NCI-H1694 treated with DMSO at 0.1 percent for 48 hours (cell line): ENCODE results near the gene LARGE1.

Experiments used
- DNase-seq: peaks from one replicate; lab custom pipeline; 2025; lab: John Stamatoyannopoulos, UW

LARGE1 gene

GRCh38 chr22:33315954-33316353 lies 604.3 kb downstream of the LARGE1 start:
- no peak for DNase-seq

- DNase-seq, result no peak
Observed at GRCh38 chr22:33315117-33315516, 605.2 kb downstream of the LARGE1 start.

- DNase-seq, result no peak
Observed at GRCh38 chr22:33314316-33314715, 606.0 kb downstream of the LARGE1 start.

- no peak for DNase-seq
Observed at GRCh38 chr22:33303099-33303498, 617.2 kb downstream of the LARGE1 start.

GRCh38 chr22:33302549-33302948 lies 617.7 kb downstream of the LARGE1 start:
- no peak for DNase-seq

- DNase-seq, result peak; percentile 45
Observed at GRCh38 chr22:33302049-33302545, 618.2 kb downstream of the LARGE1 start.

- no peak for DNase-seq
Observed at GRCh38 chr22:33300165-33300564, 620.1 kb downstream of the LARGE1 start.

- DNase-seq, result no peak
Observed at GRCh38 chr22:33299245-33299956, 620.9 kb downstream of the LARGE1 start.

GRCh38 chr22:33296941-33297340 lies 623.3 kb downstream of the LARGE1 start:
- DNase-seq, result no peak

- DNase-seq, result no peak
Observed at GRCh38 chr22:33288078-33288477, 632.2 kb downstream of the LARGE1 start.

- no peak for DNase-seq
Observed at GRCh38 chr22:33275073-33275443, 645.2 kb downstream of the LARGE1 start.

- peak; percentile 10 for DNase-seq
Observed at GRCh38 chr22:33274214-33275072, 645.8 kb downstream of the LARGE1 start.

- no peak for DNase-seq
Observed at GRCh38 chr22:33272871-33273270, 647.4 kb downstream of the LARGE1 start.

- no peak for DNase-seq
Observed at GRCh38 chr22:33272180-33272579, 648.1 kb downstream of the LARGE1 start.

- peak; percentile 60 for DNase-seq
Observed at GRCh38 chr22:33271390-33272161, 648.7 kb downstream of the LARGE1 start.

- no peak for DNase-seq
Observed at GRCh38 chr22:33270596-33270995, 649.7 kb downstream of the LARGE1 start.

GRCh38 chr22:33261699-33262098 lies 658.6 kb downstream of the LARGE1 start:
- no peak for DNase-seq

GRCh38 chr22:33260498-33260897 lies 659.8 kb downstream of the LARGE1 start:
- DNase-seq, result no peak

- DNase-seq, result no peak
Observed at GRCh38 chr22:33255791-33256190, 664.5 kb downstream of the LARGE1 start.

- DNase-seq, result no peak
Observed at GRCh38 chr22:33248948-33249347, 671.3 kb downstream of the LARGE1 start.

- no peak for DNase-seq
Observed at GRCh38 chr22:33247758-33248157, 672.5 kb downstream of the LARGE1 start.

- no peak for DNase-seq
Observed at GRCh38 chr22:33242078-33242477, 678.2 kb downstream of the LARGE1 start.
